Head of caudate nucleus (tissue), 42 donors: ENCODE data around the gene WFS1.

Source experiments
- DNase-seq, 42 donors: peaks; one replicate each; pipeline versions ENCODE4 v3.0.0 to v3.0.0-alpha.2; 2020 to 2021; ENCODE audit warnings: mixed read lengths in 7 of 42
- intact Hi-C: fragments of 100-400 bp; cut with DNase I; formaldehyde crosslinking; loops from one replicate; pipeline ENCODE4 v1.15.0; 2022

Gene WFS1

GRCh38 chr4:6272863-6273660 lies 3.4 kb downstream of the WFS1 start:
- intact Hi-C loops, result loop anchor here (10.0 kb wide), 1 partner anchor 202 kb away; the partner anchor contains the start of gene PPP2R2C
- DNase-seq, result no peak

- no peak for DNase-seq
- intact Hi-C loops, result loop anchor here (10.0 kb wide), 1 partner anchor 201 kb away; the partner anchor contains the start of gene PPP2R2C
These were observed 4.0 kb downstream of the WFS1 start for GRCh38 chr4:6273661-6273990.

GRCh38 chr4:6275351-6275750 lies 5.7 kb downstream of the WFS1 start:
- DNase-seq, result no peak
- intact Hi-C loops, result loop anchor here (10.0 kb wide), 1 partner anchor 199 kb away; the partner anchor contains the start of gene PPP2R2C

- DNase-seq, result peak in 13 of 42 donors; percentile 22 to 67 (median 45)
- intact Hi-C loops, result loop anchor here (10.0 kb wide), 1 partner anchor 199 kb away; the partner anchor contains the start of gene PPP2R2C
These were observed 6.5 kb downstream of the WFS1 start for GRCh38 chr4:6275898-6276806.

GRCh38 chr4:6277139-6277802 lies 7.6 kb downstream of the WFS1 start:
- intact Hi-C loops, result loop anchor here (10.0 kb wide), 1 partner anchor 198 kb away; the partner anchor contains the start of gene PPP2R2C
- DNase-seq, result no peak

GRCh38 chr4:6277935-6278800 lies 8.5 kb downstream of the WFS1 start:
- intact Hi-C loops, result loop anchor here (10.0 kb wide), 1 partner anchor 197 kb away; the partner anchor contains the start of gene PPP2R2C
- no peak for DNase-seq

GRCh38 chr4:6278801-6279197 lies 9.1 kb downstream of the WFS1 start:
- intact Hi-C loops, result loop anchor here (10.0 kb wide), 1 partner anchor 196 kb away; the partner anchor contains the start of gene PPP2R2C
- DNase-seq, result peak in 2 of 42 donors; percentile 18 to 22

- intact Hi-C loops, result loop anchor here (10.0 kb wide), 1 partner anchor 195 kb away; the partner anchor contains the start of gene PPP2R2C
- no peak for DNase-seq
These were observed 10.1 kb downstream of the WFS1 start for GRCh38 chr4:6279582-6280289.

- no peak for DNase-seq
- intact Hi-C loops, result no loop called here
These were observed 10.8 kb downstream of the WFS1 start for GRCh38 chr4:6280365-6280996.

- peak in 22 of 42 donors; percentile 23 to 83 (median 55) for DNase-seq
- intact Hi-C loops, result no loop called here
These were observed 12.0 kb downstream of the WFS1 start for GRCh38 chr4:6281436-6282313.

GRCh38 chr4:6282314-6282771 lies 12.7 kb downstream of the WFS1 start:
- DNase-seq, result no peak
- intact Hi-C loops, result no loop called here

- intact Hi-C loops, result no loop called here
- no peak for DNase-seq
These were observed 13.6 kb downstream of the WFS1 start for GRCh38 chr4:6283282-6283681.

- DNase-seq, result no peak
- intact Hi-C loops, result no loop called here
These were observed 17.6 kb downstream of the WFS1 start for GRCh38 chr4:6287017-6287788.

GRCh38 chr4:6288342-6288741 lies 18.7 kb downstream of the WFS1 start:
- no peak for DNase-seq
- intact Hi-C loops, result no loop called here

GRCh38 chr4:6288871-6289270 lies 19.2 kb downstream of the WFS1 start:
- DNase-seq, result no peak
- intact Hi-C loops, result no loop called here
